Thymus (tissue), 14 donors: ENCODE results near the gene FXYD7. TPM values are rescaled to one million over a fixed set of nuclear protein-coding genes. Genes with fewer than 3 reads are reported as not detected.
A peak's percentile ranks its signal among the peaks of the same experiment; 100 is the strongest.

ENCODE experiments used
- DNase-seq, 9 donors: peaks; one replicate each; pipeline ENCODE4 v3.0.0-alpha.2; 2013; ENCODE audit warnings: low spot score in 9 of 9, low read depth in 6 of 9, missing footprints in 1 of 9
- H3K27ac ChIP-seq, 2 donors: one replicate each; pipeline ENCODE4 v1.5.1; 2013; ENCODE audit warnings: control low read depth in 1 of 2, low read depth in 1 of 2, low read length in 1 of 2, mild to moderate bottlenecking in 1 of 2, moderate library complexity in 1 of 2
- H3K27me3 ChIP-seq, 2 donors: one replicate each; pipeline ENCODE4 v1.5.1; 2013; ENCODE audit warnings: low read length in 1 of 2; ENCODE audit not compliant: control insufficient read depth in 2 of 2, insufficient read depth in 1 of 2
- H3K36me3 ChIP-seq, 2 donors: one replicate each; pipeline ENCODE4 v1.5.1; 2013; ENCODE audit warnings: low read length in 1 of 2, mild to moderate bottlenecking in 1 of 2, moderate library complexity in 1 of 2; ENCODE audit not compliant: control insufficient read depth in 2 of 2, insufficient read depth in 2 of 2
- H3K4me1 ChIP-seq, 2 donors: one replicate each; pipeline ENCODE4 v1.5.1; 2013; ENCODE audit warnings: low read length in 2 of 2; ENCODE audit not compliant: control insufficient read depth in 2 of 2, insufficient read depth in 2 of 2
- H3K4me3 ChIP-seq, 2 donors: one replicate each; pipeline ENCODE4 v1.5.1; 2013; ENCODE audit warnings: low read length in 2 of 2, control low read depth in 1 of 2, mild to moderate bottlenecking in 1 of 2
- H3K9me3 ChIP-seq, 2 donors: one replicate each; pipeline ENCODE4 v1.5.1; 2013; ENCODE audit warnings: low read length in 1 of 2, mild to moderate bottlenecking in 1 of 2; ENCODE audit not compliant: control insufficient read depth in 2 of 2, insufficient read depth in 1 of 2
- WGBS: extraction: QIAGEN DNeasy Blood & Tissue Kit; methylation state at CpG from one replicate; pipeline ENCODE4 v1.1.7; 2013; 5-methylcytosine and 5-hydroxymethylcytosine counted together
- long read RNA-seq, 10 donors: transcript quantifications; one replicate each; lab custom pipeline, GENCODE V29; 2026
- polyA plus RNA-seq: library from polyadenylated mRNA; stranded (reverse); fragments of 200-250 nt; gene quantifications from one replicate; pipeline ENCODE4 v1.2.3, GENCODE V29; 2013
- total RNA-seq: library from RNA; stranded (reverse); fragments of 120-200 nt; gene quantifications from one replicate; pipeline ENCODE4 v1.2.4, GENCODE V29; 2013
- donor health status: healthy.

Gene FXYD7, protein sequence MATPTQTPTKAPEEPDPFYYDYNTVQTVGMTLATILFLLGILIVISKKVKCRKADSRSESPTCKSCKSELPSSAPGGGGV
- total RNA-seq (not detected), polyA plus RNA-seq (1.9 TPM)
- long read RNA-seq, donor 1 = 0 reads
- long read RNA-seq, donor 2 = 0 reads
- long read RNA-seq, donor 3 = 0 reads
- long read RNA-seq, donor 4 = 0 reads
- long read RNA-seq, donor 5 = 0 reads
- long read RNA-seq, donor 6 = 0 reads
- long read RNA-seq, donor 7 = 0 reads
- long read RNA-seq, donor 8 = 0 reads
- long read RNA-seq, donor 9 = 0 reads
- long read RNA-seq, donor 10 = 0 reads

GRCh38 chr19:35143231-35143715 lies at the start of gene FXYD7:
TSS of gene FXYD7 (plus strand) at chr19:35143255. CDS start at chr19:35143334, 79 bp downstream.
- peak within 1 kb of the TSS in 1 of 2 donors; percentile 18 for H3K4me3 ChIP-seq
- no peak within 1 kb of the TSS for H3K27ac ChIP-seq
- H3K27me3 ChIP-seq = peaks cover 24 to 56% of the 10 kb centered on the region in 2 donors
- 5% methylated on average over 31 of the region's 31 CpGs for WGBS
- no peaks in the 10 kb centered on the region for H3K9me3 ChIP-seq
- H3K4me1 ChIP-seq = peaks cover 7 to 22% of the 10 kb centered on the region in 2 donors
- no peak for DNase-seq
- H3K36me3 ChIP-seq = no peaks in the 10 kb centered on the region

DNA sequence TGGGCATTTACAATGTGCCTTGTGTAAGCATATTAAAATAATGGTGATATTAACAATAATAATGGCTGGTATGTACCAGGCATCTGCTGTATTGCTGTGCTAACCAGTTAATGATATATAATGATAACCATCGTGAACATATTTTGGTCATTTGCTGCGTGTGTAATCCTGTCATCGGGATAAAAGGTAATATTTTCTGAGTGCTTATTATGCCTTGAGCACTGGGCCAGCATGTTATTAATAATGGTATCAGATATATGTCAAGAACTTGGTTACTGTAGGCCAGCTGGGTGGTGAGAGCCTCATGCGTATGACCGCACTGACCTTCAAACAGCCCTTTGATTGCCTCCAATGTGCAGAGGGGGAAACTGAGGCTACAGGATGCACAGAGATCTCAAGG lies 49.6 kb upstream of the FXYD7 start:
- WGBS = 98% methylated on average over 5 of the region's 5 CpGs

DNA sequence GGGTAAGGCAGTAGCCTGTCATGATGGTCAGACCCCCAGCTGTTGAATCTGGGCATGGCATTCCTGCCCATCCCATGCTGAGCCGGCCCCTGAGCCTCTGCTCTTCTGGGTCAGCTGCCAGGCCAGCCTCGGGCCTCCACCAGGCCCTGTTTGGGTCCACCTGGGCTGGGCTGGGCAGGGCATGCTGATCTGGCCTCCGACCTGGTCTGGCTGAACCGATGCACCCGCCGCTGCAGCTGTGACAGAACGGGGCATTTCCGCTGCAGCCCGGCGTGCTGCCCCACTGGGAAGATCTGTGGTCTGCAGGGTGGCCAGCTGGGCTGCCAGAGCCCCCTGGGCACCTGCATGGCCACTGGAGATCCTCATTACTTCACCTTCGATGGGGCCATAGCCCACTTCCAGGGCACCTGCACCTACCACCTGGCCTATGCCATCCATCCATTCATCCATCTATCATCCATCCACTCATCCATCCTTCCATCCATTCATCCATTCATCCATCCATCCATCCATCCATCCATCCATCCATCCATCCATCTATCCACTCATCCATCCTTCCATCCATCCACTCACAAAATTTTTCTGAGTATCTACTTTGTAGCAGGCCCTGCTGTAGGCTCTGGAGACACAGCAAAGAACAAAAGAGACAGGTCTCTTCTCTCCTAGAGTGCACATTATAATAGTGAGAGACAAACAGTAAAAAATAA lies 49.0 kb upstream of the FXYD7 start:
- H3K9me3 ChIP-seq = no peaks in the 10 kb centered on the region
- no peak overlapping the region for H3K27ac ChIP-seq
- H3K4me1 ChIP-seq = no peaks in the 10 kb centered on the region
- WGBS = 91% methylated on average over 11 of the region's 11 CpGs
- no peak for DNase-seq
- H3K4me3 ChIP-seq = no peak overlapping the region
- H3K27me3 ChIP-seq = peaks cover 0 to 19% of the 10 kb centered on the region in 2 donors
- no peaks in the 10 kb centered on the region for H3K36me3 ChIP-seq

More for the DNA sequence above, 49.6 kb upstream of the FXYD7 start:
- H3K4me1 ChIP-seq = no peaks in the 10 kb centered on the region
- no peak for DNase-seq
- H3K36me3 ChIP-seq = no peaks in the 10 kb centered on the region
- H3K27ac ChIP-seq = no peak overlapping the region
- H3K4me3 ChIP-seq = no peak overlapping the region
- H3K27me3 ChIP-seq = peaks cover 0 to 19% of the 10 kb centered on the region in 2 donors
- no peaks in the 10 kb centered on the region for H3K9me3 ChIP-seq

- Histone ChIP-seq H3K27me3 (peaks cover 0 to 17% of the 10 kb centered on the region in 2 donors), H3K27ac (no peak overlapping the region), H3K4me1 (no peaks in the 10 kb centered on the region), H3K36me3 (no peaks in the 10 kb centered on the region), H3K9me3 (no peaks in the 10 kb centered on the region), H3K4me3 (no peak overlapping the region)
- 97% methylated on average over 4 of the region's 4 CpGs for WGBS
- no peak for DNase-seq
Measured at GRCh38 chr19:35094656-35095055, 48.4 kb upstream of the FXYD7 start.

DNA sequence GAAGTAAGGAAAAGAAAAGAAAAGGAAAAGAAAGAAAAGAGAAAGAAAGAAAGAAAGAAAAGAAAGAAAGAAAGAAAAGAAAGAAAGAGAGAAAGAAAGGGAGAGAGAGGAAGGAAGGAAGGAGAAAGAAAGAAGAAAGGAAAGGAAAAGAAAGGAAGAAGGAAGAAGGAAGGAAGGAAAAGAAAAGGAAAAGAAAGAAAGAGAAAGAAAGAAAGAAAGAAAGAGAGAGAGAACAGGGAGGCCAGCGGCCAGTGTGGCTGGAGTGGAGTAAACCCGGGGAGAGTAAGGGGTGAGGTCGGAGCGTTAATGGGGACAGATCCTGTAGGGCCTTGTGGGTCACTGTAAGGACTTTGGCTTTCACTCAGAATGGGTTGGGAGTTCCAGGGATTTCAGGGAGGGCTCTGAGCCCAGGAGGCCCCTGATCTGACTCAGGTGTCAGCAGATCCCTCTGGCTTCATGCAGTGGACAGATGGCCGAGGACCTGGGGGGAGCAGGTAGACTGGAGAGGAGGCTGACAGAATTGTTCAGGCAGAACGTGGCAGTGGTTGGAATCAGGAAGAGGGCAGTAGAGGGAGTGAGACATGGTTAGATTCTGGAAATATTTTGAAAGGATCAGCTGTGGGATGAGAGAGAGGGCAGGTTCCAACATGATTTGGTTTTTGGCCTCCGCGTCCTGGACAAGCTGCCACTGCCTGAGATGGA lies 47.2 kb upstream of the FXYD7 start:
- peaks cover 0 to 7% of the 10 kb centered on the region in 2 donors for H3K27me3 ChIP-seq
- H3K27ac ChIP-seq = no peak overlapping the region
- H3K4me1 ChIP-seq = no peaks in the 10 kb centered on the region
- WGBS = 91% methylated on average over 8 of the region's 8 CpGs
- no peaks in the 10 kb centered on the region for H3K9me3 ChIP-seq
- no peak for DNase-seq
- no peaks in the 10 kb centered on the region for H3K36me3 ChIP-seq
- H3K4me3 ChIP-seq = no peak overlapping the region

DNA sequence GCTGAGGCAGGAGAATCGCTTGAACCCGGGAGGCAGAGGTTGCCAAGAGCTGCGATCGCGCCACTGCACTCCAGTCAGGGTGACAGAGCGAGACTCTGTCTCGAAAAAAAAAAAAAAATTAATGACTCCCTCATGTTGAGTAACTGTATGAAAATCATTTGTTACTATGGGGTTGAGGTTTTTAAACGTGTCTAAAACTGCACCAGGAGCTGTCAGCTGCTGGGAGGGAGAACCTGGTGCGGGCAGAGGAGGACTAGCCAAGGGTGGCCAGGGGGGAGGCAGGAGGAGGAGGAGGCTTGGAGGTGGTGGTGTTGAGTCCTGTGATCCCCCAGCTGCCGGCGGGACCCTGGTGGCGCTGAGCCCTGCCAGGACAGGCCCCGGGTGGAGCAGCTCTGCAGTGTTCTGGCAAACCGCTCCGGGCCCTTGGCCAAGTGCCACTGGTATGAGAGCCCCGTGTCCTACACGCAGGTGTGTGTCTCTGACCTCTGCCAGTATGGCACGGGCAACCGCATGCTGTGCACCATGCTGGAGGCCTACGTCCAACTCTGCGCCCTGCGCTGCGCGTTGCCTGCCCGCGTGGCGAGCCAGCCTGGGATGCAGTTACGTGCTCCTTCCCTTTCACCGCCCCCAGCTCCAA lies 44.5 kb upstream of the FXYD7 start:
- WGBS = 95% methylated on average over 29 of the region's 29 CpGs
- DNase-seq = no peak
- no peaks in the 10 kb centered on the region for H3K4me1 ChIP-seq

GRCh38 chr19:35099155-35099896 lies 43.7 kb upstream of the FXYD7 start:
- Histone ChIP-seq H3K4me3 (no peak overlapping the region), H3K4me1 (no peaks in the 10 kb centered on the region), H3K27ac (no peak overlapping the region), H3K9me3 (no peaks in the 10 kb centered on the region), H3K36me3 (no peaks in the 10 kb centered on the region), H3K27me3 (no peaks in the 10 kb centered on the region)
- no peak for DNase-seq
- WGBS = 94% methylated on average over 21 of the region's 21 CpGs

More for the DNA sequence above, 44.5 kb upstream of the FXYD7 start:
- Histone ChIP-seq H3K27ac (no peak overlapping the region), H3K36me3 (no peaks in the 10 kb centered on the region), H3K4me3 (no peak overlapping the region), H3K9me3 (no peaks in the 10 kb centered on the region), H3K27me3 (no peaks in the 10 kb centered on the region)

GRCh38 chr19:35099897-35100275 lies 43.2 kb upstream of the FXYD7 start:
- Histone ChIP-seq H3K9me3 (no peaks in the 10 kb centered on the region), H3K4me3 (no peak overlapping the region), H3K4me1 (no peaks in the 10 kb centered on the region), H3K27ac (no peak overlapping the region), H3K27me3 (no peaks in the 10 kb centered on the region), H3K36me3 (no peaks in the 10 kb centered on the region)
- 96% methylated on average over 13 of the region's 13 CpGs for WGBS
- no peak for DNase-seq
